GM18511 (cell line): ENCODE measurements around the gene CMKLR1.
A peak's percentile ranks its signal among the peaks of the same experiment; 100 is the strongest.

Experiments used
- ATAC-seq: cut with Tn5 transposase; IDR thresholded peaks from one replicate; pipeline ENCODE4 v1.9.1; 2021; ENCODE audit warnings: mild to moderate bottlenecking, moderate library complexity; ENCODE audit not compliant: unreplicated experiment

Gene CMKLR1

DNA sequence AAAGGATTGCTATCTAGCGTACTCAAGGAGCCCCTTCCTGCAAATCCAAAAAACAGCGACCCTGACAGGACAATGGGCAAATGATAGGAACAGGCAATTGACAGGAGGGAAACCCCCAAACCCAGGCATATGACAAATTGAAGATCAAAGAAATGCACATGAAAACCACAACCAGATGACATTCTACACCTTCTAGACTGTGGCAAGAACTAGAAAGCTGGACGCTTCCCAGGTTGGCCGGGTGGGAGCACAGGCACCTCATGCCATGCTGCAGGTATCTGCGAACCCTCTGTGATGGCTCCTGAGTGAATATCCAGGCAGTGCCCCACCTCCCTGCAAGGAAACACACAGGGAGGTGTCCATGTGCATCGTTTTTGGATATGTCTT is 37.1 kb downstream of the CMKLR1 start:
- ATAC-seq, result no peak

DNA sequence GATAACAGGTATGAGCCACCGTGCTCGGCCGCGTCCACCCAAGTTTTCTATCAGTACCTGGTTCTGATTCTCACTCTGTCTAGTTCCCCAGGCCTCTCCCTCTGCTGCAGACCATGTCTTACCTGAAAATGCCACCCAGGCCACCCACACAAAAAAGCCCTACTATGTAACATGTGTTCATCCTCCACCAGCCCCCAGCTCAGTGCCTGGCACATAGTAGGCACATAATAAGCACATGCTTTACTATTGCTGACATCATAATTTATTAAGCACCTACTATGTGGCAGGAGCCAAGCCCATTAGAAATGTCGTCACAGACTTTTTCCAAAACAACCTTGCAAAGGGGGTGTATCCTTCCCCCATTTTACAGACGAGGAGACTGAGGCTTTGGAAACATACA is 37.8 kb downstream of the CMKLR1 start:
- no peak for ATAC-seq

DNA sequence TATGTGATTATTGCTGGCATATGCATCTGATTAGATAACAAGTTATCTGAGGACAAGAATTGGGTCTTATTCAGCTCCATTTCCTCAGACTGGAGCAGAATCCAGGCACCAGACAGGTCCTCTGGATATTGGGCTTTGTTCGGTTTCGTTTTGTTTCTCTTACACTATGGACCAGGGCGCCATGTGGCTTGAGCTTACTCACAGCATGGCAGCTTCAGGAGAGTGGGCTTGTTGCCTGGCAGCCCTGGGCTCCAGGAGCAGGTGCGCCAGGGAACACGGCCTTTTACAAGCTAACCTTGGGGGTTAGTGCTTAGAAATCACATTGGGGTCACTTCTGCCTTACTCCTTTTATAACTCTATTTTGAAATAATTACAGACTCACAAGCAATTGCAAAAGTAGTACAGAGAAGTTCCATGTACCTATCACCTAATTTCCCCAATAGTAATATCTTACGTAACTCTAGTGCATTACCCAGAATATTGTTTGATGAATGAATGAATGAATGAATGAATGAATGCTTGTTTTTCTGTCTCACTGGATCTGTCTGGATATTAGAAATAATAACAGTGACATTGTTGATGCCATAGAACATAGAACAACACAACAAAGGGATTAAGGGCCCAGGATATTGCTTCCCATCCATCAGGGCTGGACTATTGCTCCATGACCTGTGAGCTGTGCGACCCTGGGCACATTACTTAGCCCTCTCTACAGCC is 39.0 kb downstream of the CMKLR1 start:
- ATAC-seq, result no peak

DNA sequence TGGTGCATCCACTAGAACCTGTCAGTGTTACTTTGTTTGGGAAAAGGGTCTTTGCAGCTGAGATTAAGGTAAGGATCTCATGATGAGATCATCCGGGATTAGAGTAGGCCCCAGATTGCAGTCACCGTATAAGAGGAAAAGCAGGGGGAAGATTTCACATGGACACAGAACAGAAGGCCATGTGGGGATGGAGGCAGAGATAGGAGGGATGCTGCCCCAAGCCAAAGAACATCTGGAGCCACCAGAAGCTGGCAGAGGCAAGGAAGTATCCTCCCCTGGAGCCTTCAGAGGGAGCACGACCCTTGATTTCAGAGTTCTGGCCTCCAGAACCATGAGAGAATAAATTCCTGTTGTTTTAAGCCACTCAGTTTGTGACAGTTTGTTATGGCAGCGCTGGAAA is 39.6 kb downstream of the CMKLR1 start:
- no peak for ATAC-seq

DNA sequence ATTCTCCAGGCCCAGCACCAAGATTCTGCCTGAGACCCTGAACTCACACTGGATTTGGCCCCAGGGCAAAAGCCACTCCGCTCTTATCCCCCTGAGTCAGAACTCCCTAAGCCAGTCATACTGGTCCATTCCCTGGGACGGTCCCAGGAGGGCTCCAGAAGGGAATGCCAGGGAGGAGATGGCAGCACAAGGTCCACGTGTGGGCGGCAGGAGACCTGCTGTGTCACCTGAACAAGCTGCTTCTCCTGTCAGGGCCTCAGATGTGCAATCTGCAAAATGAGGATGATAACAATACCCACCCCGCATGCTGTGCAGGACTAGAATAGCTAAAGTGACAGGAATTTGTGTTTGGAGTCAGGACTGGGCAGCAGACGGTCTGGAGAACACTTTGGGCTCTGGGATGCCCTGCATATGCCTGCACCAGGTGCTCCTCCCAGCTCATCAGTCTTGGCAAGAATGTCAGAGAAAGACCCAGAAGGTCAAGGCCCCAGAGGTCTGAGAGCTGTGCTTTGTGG is 40.3 kb downstream of the CMKLR1 start:
- no peak for ATAC-seq

DNA sequence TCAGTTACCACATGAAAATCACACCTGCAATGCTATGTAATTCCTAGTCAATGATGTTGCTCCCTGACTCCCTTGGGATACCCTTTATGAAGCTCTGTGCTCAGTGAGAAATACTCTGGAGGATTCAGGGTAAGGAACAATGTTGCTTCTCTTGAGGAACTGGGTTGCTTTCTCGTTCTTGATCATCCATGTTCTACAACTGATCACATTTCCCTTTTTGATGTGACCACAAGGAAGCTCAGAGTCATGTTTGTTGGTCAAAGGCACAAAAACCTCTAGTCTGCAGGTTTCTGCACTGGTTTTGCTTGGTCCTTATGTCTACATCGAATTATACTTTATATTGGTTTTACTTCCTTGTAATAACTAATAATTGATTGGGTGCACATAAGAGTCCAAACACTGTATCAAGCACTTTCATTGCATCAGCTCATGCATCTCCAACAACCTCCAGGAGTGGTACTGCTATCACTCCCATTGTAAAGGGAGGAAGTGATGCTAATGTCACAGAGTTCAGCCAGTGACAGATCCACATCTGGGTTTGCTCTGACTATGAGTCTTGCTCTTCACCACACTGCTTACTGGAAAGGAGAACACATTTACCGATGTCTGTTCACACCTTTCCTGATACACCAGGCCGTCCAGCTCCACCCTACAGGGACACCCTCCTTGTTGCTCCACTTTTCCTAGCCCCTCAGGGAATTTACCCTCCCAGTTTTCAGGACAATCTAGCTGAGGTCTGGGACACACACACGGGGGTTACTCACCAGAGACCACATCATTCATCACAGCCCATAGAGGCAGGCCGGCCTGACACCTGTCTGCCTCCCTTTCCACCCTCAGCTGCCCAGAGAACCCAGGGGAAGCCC is 41.0 kb downstream of the CMKLR1 start:
- ATAC-seq, result peak; percentile 80

DNA sequence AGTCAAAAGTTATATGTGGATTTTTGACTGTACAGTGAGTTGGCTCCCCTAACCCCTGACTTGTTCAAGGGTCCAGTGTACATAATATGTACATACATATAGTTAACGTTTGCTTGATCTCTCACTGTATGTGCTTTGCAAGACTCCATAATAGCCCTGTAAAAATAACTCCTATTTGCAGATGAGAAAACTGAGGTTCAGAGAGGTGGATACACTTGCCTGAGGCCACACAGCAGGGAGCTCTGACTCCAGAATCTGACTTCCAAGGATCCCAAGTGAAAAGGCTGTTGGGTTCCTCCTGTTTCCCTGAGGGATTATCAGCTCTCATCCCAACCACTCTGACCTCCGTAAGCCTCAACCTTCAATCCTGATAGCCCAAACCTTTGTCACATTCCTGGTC is 41.7 kb downstream of the CMKLR1 start:
- ATAC-seq, result no peak

DNA sequence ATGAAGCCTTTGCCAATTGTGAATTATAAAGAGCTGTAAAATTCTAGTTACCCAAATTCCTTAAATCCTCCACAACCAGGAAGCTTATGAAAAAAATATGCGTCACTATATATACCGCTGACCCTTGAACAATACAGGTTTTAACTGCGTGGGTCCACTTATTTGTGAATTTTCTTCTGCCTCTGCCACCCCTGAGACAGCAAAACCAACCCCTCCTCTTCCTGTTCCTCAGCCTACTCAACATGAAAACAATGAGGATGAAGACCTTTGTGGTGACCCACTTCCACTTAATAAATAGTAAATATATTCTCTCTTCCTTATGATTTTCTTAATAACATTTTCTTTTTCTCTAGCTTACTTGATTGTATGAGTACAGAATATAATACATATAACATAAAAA is 42.2 kb downstream of the CMKLR1 start:
- no peak for ATAC-seq

DNA sequence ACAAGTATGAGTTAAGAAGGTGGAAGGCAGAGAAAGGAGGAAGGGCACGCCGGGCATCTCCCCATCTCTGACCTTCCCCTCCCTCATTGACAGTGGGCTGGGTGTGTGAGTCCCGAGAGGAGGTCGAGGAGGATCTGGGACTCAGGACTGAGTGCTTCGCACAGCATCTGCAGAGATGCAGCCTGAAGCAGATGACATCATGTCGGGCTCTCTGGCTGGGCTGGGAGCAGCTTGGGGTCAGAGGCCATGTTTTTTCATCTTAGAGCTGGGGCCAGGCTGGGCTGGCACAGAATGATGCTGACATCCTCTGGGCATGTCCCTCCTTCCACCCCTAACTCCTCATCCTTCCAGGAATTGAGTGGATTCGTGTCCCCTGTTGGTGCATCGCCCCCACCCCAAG is 43.5 kb downstream of the CMKLR1 start:
- no peak for ATAC-seq

DNA sequence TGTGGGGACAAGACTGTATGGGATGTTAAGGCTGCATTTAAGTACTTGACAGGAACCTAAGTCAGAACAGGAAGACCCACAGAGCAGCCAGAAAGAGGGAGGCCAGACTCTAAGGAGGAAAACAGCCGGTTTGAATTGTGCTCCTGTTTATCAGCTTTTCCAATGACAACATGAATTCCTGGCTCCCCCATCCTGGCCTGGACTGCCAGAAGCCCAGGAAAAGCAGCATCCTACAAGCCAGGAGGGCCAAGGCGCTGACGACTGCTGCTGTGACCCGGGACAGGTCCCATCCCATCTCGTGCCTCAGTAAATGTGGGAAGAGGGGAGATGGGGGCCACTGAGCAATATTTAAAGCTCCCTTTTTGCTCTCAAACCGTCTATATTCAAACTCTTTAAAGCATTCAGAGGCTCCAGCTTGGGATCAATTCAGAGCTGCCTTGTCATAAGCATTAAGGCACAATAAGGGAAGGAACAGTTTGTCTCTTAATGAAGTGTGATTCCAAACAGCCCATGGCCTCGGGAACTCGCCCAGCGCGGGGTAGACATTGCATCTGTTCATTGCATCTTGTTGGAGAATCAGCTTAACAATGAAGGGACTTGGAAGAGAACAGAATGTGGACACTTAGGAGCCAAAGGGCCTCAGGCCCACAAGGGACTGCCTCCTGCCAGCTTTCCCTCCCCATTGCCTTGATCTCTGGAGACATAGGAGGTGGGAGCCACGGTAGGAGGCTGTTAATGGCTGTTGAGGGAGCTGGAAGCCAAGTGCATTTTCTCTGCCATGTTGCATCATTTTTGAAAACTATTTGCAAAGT is 49.6 kb downstream of the CMKLR1 start:
- no peak for ATAC-seq

DNA sequence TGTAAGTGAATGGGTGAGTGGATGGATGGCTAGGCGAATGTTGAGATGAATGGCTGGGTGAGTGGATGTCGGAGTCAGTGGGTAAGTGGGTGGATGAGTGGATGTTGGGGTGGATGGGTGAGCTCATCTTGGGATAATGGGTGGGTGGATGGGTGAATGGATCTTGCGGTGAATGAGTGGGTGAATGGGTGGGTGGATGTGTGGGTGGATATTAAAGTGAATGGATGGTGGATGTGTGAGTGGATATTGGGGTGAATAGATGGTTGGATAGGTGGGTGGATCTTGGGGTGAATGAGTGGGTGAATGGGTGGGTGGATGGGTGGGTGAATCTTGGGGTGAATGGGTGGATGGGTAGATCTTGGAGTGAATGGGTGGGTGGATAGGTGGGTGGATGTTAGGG is 51.9 kb downstream of the CMKLR1 start:
- ATAC-seq, result no peak

DNA sequence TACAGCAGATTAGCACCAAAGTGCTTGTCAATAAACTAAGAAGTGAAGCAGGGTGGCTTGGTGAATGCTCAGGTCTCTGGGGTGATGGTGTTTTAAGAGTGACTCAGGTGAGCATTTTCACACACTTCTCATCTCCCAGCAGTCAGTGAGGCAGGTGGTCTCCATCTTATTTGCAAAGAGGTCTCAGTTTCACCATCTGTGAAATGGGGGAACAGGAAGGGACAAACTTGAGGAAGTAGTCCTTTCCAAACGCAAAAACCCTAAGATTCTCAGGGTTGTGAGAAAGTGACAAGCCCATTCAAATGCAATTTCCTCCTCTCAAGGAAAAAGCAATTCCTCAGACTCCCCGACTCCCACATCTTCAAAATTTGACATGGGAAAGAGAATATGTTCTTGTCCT is 54.1 kb downstream of the CMKLR1 start:
- ATAC-seq, result no peak

DNA sequence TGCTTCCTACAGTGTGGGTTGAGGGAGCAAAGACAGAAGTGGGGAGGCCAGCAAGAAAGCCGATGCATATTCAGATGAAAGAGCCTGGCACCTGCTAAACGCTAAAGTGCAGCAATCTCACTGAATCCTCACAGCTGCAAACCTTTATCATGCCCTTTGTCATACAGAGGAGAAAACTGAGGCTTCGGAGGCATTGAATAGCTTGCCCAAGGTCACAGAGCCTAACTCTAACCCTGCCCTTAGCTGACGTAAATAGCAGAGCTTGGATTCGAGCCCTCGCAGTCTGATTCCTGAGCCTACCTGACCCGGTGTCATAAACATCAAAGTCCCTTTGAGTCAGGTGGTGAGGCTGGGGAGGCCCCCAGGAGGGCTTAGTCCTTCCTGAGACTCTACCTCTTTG is 54.9 kb downstream of the CMKLR1 start:
- no peak for ATAC-seq

DNA sequence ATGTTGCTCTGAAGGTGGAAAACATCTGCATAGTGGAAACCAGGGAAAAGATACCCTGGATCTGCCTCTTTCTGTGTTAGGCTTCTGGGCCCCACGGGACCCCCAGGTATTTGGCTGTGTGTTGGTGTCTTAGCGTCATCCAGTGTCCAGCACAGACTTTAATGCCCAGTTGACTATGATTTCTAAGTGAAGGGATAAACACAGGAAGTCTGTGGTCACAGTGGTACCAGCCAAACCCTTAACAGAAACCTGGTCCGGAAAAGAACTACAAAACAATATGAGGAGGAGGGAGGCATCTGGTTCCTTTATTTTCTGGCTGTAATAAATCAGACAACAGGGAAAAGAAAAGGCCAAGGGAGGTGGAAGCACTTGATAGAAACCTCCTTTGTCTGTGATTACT is 56.4 kb downstream of the CMKLR1 start:
- no peak for ATAC-seq

DNA sequence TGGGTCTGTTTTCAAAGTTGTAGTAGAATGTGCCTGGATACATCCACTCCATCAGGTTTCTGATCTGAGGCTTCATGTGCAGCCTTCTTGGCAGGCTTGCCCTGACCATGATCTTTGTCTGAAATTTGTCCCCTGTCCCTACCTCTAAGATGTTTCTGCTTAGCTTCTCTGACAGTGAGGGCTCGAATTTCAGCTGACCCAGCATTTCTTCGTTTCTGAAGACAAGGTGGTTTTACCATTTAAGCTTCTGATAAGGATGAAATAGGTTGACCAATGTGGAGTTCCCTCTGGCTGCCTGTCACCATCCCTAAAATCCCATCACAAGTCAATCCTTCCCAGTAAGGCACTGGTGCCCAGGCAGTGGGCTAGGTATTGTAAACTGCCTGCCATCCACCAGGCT is 57.0 kb downstream of the CMKLR1 start:
- ATAC-seq, result no peak

DNA sequence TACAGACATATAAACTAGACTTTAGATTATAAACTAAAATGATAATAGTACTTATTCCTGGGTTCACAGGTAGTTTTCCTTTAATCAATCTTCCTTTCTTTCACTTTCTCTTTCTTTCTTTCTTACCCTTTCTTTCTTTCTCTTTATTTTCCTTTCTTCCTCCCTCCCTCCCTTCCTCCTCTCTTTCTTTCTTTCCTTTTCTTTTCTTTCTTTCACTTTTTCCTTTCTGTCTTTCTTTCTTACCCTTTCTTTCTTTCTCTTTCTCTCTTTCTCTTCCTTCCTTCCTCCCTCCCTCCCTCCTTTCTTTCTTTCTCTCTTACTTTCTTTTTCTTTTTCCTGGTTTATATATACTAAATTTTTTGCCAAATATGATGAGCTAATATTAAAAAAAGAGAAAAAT is 61.5 kb downstream of the CMKLR1 start:
- no peak for ATAC-seq

DNA sequence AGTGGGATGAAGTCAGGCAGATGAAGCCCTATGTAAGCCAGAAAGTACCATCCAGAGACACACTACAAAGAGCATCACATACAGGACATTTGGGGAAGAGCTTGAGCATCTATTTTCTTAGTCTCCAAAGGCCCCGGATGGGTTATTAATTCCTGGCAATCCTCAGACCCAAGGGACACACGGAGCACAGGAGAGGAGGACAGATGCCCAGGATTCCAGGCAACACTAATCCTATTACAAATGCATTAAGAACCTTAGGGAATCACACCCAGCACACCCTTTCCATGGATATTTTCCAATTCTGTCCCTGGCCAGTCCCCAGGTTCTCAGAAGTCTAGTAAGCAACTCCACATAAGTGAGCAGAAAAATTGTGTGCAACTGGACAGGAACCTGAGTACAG is 65.9 kb downstream of the CMKLR1 start:
- ATAC-seq, result no peak

DNA sequence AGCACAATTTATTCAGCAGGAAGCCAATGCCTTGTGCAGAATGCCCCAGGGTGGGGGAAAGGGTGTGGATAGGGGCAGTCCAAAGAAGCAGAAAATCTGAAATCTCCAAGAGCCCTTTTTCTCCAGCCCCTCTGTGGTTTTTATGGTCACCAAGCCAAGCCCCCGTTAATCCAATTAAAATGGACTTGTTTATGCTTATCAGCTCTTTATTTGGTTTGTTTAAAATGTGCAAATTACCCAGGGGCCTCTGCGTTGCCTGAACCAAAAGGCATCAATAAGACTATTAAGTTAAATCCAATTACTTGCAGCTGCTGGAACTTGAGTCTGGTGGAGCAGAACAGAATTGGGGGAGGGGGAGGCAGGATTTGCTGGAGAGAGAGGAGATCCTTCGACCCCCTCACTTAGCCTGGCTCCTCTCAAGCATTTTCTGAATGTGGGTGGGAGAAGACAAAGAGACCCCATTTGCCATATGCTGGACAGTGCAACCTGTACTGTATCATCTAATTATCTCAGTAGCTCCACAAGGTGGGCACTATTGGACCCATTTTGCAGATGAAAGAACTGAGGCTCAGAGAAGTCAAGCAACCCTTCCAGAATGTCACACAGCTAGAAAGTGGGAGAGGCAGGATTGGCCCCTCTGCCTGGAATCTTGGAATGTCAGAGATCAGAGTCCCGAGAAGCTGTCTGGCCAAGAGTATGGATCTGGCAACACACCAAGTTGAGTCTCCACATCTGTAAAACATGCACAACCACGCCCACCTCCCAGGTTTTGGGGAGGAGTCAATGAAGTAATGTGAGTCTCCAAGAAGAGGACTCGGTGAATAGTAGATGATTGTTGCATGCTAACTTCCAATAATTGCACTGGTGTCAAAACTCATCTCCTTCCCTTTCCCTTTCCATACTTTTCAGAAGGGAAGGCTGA is 66.9 kb downstream of the CMKLR1 start:
- ATAC-seq, result no peak

DNA sequence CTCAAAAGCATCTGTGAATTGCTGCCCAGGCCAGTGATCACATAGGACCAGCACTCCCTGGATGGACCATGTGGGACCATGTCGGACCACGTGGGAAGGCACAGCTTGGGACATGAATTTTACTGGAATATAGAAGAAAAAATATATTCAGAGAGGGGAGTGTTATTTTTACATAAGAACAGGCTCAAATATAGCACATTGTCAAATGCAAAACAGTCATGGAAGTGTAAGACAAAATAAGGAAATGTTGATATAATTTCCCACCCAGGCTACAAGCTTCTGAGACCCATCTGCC is 68.3 kb downstream of the CMKLR1 start:
- ATAC-seq, result no peak

DNA sequence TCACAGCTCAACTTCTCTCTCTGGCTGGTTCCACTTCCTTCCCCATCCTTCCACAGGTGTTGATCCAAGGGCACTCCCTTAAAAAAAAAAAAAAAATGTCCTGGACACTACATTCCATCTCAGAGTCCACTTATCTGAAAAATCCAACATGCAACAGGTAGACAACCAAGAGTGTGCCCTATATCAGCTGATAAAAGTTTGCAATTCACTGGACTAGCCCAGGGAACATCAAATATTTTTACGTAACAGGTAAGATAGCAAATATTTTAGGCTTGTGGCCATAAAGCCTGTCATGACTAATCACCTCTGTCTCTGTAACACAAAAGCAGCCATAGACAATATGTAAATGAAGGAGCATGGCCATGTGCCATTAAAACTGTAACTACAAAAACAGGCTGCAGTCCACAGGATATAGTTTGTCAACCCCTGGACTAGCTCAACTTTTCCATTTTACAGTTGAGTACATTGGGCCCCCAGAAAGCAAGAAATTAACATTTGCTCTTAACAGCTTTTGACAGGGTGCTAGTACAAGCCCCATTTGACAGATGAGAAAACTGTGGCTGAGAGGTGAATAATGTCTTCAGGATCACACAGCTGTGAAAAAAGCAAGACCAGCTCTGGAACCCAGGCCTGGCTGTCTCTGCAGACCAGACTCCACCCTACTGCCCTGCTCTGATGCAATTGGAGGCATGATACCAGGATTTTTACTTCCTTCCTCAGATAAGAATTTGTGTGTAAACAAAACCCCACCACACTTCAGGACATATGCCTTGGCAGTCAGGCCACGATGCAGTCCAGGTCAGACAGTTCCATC is 68.9 kb downstream of the CMKLR1 start:
- no peak for ATAC-seq
